ENCODE results near the gene ZC3H18.

Gene ZC3H18

DNA sequence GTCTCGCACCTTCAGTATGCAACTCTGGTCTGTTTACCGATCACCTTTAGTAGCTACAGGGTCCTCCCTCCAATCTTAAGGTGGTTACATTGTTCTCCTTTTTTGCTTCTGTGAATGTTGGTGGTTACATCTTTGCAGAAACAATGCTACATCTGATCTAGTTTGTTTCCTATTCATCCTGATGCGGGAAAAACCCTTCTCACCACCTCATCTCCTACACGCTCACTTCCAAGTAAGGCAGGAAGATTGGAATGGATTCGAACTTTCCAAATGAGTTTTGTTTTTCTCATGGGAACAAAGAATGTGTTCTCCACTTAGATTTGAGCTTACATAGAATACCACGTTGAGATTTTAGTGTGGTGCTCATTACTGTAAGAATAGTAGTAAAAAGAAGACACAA lies 14.5 kb downstream of the ZC3H18 start:
- Histone ChIP-seq H3K27me3 (ENCODE audit: insufficient read depth, low read depth) (no peaks in the 10 kb centered on the region), H3K9ac (no peak overlapping the region), H3K36me3 (ENCODE audit: insufficient read depth) (no peaks in the 10 kb centered on the region; the same call in 1 of the 2 replicates), H3K4me3 (IDR thresholded peaks at IDR 0.05; ENCODE audit: insufficient read depth, low read depth, low read length) (no peak overlapping the region), H4K20me1 (ENCODE audit: insufficient read depth) (no peaks in the 10 kb centered on the region), H2AFZ (ENCODE audit: low read depth) (no peak overlapping the region), H3K27ac (no peak overlapping the region), H3K4me1 (ENCODE audit: low read depth, poor library complexity, severe bottlenecking) (no peaks in the 10 kb centered on the region), H3K79me2 (ENCODE audit: insufficient read depth, low read depth) (peaks cover 26% of the 10 kb centered on the region; the same call in 1 of the 2 replicates), H3K4me2 (no peak overlapping the region)
- TF ChIP-seq, protein P1, sequence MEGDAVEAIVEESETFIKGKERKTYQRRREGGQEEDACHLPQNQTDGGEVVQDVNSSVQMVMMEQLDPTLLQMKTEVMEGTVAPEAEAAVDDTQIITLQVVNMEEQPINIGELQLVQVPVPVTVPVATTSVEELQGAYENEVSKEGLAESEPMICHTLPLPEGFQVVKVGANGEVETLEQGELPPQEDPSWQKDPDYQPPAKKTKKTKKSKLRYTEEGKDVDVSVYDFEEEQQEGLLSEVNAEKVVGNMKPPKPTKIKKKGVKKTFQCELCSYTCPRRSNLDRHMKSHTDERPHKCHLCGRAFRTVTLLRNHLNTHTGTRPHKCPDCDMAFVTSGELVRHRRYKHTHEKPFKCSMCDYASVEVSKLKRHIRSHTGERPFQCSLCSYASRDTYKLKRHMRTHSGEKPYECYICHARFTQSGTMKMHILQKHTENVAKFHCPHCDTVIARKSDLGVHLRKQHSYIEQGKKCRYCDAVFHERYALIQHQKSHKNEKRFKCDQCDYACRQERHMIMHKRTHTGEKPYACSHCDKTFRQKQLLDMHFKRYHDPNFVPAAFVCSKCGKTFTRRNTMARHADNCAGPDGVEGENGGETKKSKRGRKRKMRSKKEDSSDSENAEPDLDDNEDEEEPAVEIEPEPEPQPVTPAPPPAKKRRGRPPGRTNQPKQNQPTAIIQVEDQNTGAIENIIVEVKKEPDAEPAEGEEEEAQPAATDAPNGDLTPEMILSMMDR (conservative IDR thresholded peaks at IDR 0.05; ENCODE audit: low read depth, low read length): no peak

DNA sequence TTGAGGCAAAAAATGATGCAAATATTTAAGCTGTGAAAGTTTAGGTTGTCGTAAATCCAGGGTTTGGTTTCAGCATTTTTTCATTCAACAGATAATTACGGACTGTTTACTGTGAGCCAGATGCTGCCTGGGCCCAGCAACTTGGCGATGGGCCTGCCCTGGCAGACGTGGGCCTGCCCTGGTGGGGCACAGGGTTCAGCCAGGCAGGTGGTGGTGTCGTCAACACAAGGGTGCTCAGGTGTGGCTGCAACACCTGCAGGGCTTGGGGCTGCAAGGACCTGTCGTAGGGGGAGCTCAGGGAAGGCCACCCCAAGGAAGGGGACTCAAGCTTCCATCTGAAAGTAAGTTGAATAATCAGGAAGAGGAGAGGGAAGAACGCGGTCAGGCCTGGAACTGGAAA lies 15.1 kb downstream of the ZC3H18 start:
- H3K27me3 ChIP-seq (ENCODE audit: insufficient read depth, low read depth): no peaks in the 10 kb centered on the region
- H3K79me2 ChIP-seq (ENCODE audit: insufficient read depth, low read depth): peaks cover 26% of the 10 kb centered on the region; the same call in 1 of the 2 replicates
- no peak overlapping the region for H3K9ac ChIP-seq
- H4K20me1 ChIP-seq (ENCODE audit: insufficient read depth): no peaks in the 10 kb centered on the region
- no peak overlapping the region for H3K27ac ChIP-seq
- H2AFZ ChIP-seq (ENCODE audit: low read depth): no peak overlapping the region
- TF ChIP-seq, protein P1 (conservative IDR thresholded peaks at IDR 0.05; ENCODE audit: low read depth, low read length): no peak
- H3K36me3 ChIP-seq (ENCODE audit: insufficient read depth): no peaks in the 10 kb centered on the region; the same call in 1 of the 2 replicates
- H3K4me2 ChIP-seq: no peak overlapping the region
- no peak overlapping the region for H3K4me3 ChIP-seq (IDR thresholded peaks at IDR 0.05; ENCODE audit: insufficient read depth, low read depth, low read length)
- H3K4me1 ChIP-seq (ENCODE audit: low read depth, poor library complexity, severe bottlenecking): no peaks in the 10 kb centered on the region

GRCh38 chr16:88585927-88586581 lies 15.9 kb downstream of the ZC3H18 start:
- no peak overlapping the region for H3K27ac ChIP-seq
- H4K20me1 ChIP-seq (ENCODE audit: insufficient read depth): no peaks in the 10 kb centered on the region
- peaks cover 26% of the 10 kb centered on the region; the same call in 1 of the 2 replicates for H3K79me2 ChIP-seq (ENCODE audit: insufficient read depth, low read depth)
- no peaks in the 10 kb centered on the region for H3K27me3 ChIP-seq (ENCODE audit: insufficient read depth, low read depth)
- TF ChIP-seq, protein P1 (conservative IDR thresholded peaks at IDR 0.05; ENCODE audit: low read depth, low read length): no peak
- no peaks in the 10 kb centered on the region; the same call in 1 of the 2 replicates for H3K36me3 ChIP-seq (ENCODE audit: insufficient read depth)
- no peak overlapping the region for H3K9ac ChIP-seq
- H2AFZ ChIP-seq (ENCODE audit: low read depth): no peak overlapping the region
- no peak overlapping the region for H3K4me2 ChIP-seq
- no peak overlapping the region for H3K4me3 ChIP-seq (IDR thresholded peaks at IDR 0.05; ENCODE audit: insufficient read depth, low read depth, low read length)
- H3K4me1 ChIP-seq (ENCODE audit: low read depth, poor library complexity, severe bottlenecking): no peaks in the 10 kb centered on the region

DNA sequence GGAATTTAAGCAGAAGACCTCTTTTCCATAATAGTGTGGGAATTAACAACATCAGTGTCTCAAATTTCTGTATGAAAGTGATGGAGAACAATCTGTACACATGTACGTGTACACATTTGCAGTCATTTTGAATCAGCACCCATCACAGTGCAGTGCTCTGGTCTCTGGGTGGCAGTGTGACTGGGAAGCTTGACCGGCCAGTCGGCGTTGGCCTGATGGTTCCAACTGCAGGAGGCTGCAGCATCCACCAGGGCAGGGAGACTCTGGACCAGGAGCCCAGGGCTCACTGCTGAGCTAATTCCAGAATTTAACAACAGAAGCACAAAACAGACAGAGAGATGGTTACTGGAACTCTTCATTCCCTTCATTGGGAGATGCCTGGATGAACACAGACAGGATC lies 17.9 kb downstream of the ZC3H18 start:
- no peaks in the 10 kb centered on the region; the same call in 1 of the 2 replicates for H3K36me3 ChIP-seq (ENCODE audit: insufficient read depth)
- H3K27me3 ChIP-seq (ENCODE audit: insufficient read depth, low read depth): no peaks in the 10 kb centered on the region
- no peak overlapping the region for H3K4me3 ChIP-seq (IDR thresholded peaks at IDR 0.05; ENCODE audit: insufficient read depth, low read depth, low read length)
- H3K4me2 ChIP-seq: no peak overlapping the region
- no peak overlapping the region for H3K9ac ChIP-seq
- H3K27ac ChIP-seq: no peak overlapping the region
- TF ChIP-seq, protein P1 (conservative IDR thresholded peaks at IDR 0.05; ENCODE audit: low read depth, low read length): no peak
- H3K4me1 ChIP-seq (ENCODE audit: low read depth, poor library complexity, severe bottlenecking): no peaks in the 10 kb centered on the region
- H4K20me1 ChIP-seq (ENCODE audit: insufficient read depth): no peaks in the 10 kb centered on the region
- no peak overlapping the region for H2AFZ ChIP-seq (ENCODE audit: low read depth)
- H3K79me2 ChIP-seq (ENCODE audit: insufficient read depth, low read depth): peaks cover 31% of the 10 kb centered on the region; the same call in 1 of the 2 replicates

Data from KMS-11 (cell line).